ENCODE data around the gene RABGGTA. TPM values are rescaled to one million over a fixed set of nuclear protein-coding genes. Genes with fewer than 3 reads are reported as not detected.

Gene RABGGTA
- total and polyA plus RNA-seq, 10 of the 15 experiments (the other 5 are each of a cell fraction or from before 2014, with no cell fraction given) = 19.1 to 75.6 (median 46.9) TPM

DNA sequence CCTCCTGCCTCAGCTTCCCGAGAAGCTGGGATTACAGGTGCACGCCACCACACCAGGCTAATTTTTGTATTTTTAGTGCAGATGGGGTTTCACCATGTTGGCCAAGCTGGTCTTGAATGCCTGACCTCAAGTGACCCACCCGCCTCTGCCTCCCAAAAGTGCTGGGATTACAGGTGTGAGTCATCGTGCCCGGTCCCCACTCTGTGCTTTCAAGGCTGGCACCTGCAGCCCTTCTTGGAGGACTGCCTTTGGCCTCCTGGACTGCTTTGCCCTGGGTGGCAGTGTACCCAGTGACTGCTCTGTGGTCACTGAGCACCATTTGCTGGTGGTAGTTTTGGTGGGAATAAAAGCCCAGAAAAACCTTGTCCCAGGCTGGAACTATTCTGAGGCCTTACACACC lies 15.6 kb upstream of the RABGGTA start:
- no peak for FAIRE-seq
- H4K20me1 ChIP-seq (ENCODE audit: control insufficient read depth, insufficient read depth) = no peaks in the 10 kb centered on the region

More for the DNA sequence above, 15.6 kb upstream of the RABGGTA start:
- no TSS peak for BruUV-seq (replicated peaks)
- Histone ChIP-seq H3K36me3 (ENCODE audit: control insufficient read depth in 2 of 2, insufficient read depth in 2 of 2, low read length in 1 of 2) (peaks cover 8 to 11% of the 10 kb centered on the region in 2 experiments), H3K79me2 (ENCODE audit: control insufficient read depth, insufficient read depth, low read length) (no peaks in the 10 kb centered on the region), H3K4me2 (ENCODE audit: control insufficient read depth, insufficient read depth) (no peak overlapping the region), H2AFZ (ENCODE audit: control insufficient read depth, low read depth, low read length) (no peak overlapping the region), H3K27ac (ENCODE audit: control insufficient read depth, insufficient read depth) (no peak overlapping the region), H3K27me3 (replicated peaks in 1 of 2; ENCODE audit: control insufficient read depth in 2 of 2, insufficient read depth in 2 of 2, low read length in 1 of 2) (no peaks in the 10 kb centered on the region), H3K9me3 (replicated peaks; ENCODE audit: control insufficient read depth, insufficient read depth, low read length) (no peaks in the 10 kb centered on the region), H3K9ac (ENCODE audit: control insufficient read depth, insufficient read depth, low read length) (no peak overlapping the region), H3K4me3 (no peak overlapping the region), H3K4me1 (ENCODE audit: control insufficient read depth, insufficient read depth, low read length) (peaks cover 11% of the 10 kb centered on the region)
- ChIA-PET SMC1A (ENCODE audit: uncharacterized antibody, unreplicated experiment) (interaction anchor here (1.2 kb wide), 1 partner anchor 10 kb away, joined by 4 read pairs; no protein-coding TSS in a partner anchor), CTCF (no interaction called here), RAD21 (ENCODE audit: unreplicated experiment) (no interaction called here), POLR2A (interaction anchor here (0.8 to 1.3 kb wide), 3 partner anchors 10 to 45 kb away, joined by 3 read pairs; partner anchors contain the start of gene TINF2)
- 84% methylated on average over 5 of the region's 5 CpGs for WGBS (ENCODE audit: insufficient coverage, insufficient replicate concordance, low lambda C conversion rate, missing lambda C conversion rate)
- intact Hi-C loops (cut with micrococcal nuclease; ENCODE audit: unreplicated experiment) = no loop called here
- TF ChIP-seq CREB1 (IDR thresholded peaks at IDR 0.05; ENCODE audit: low read depth) = no peak
- no peak for TF ChIP-seq NR2F1 (conservative IDR thresholded peaks at IDR 0.05)
- no peak for TF ChIP-seq RAD21 (IDR thresholded peaks at IDR 0.05; ENCODE audit: insufficient read depth, low read depth, low read length)
- TF ChIP-seq CBX5 (IDR thresholded peaks at IDR 0.05; ENCODE audit: low read depth) = no peak
- TF ChIP-seq CHD2 (IDR thresholded peaks at IDR 0.05; ENCODE audit: borderline replicate concordance, low read depth, low read length) = no peak
- no peak for TF ChIP-seq PAX8 (IDR thresholded peaks at IDR 0.05)
- TF ChIP-seq HCFC1 (IDR thresholded peaks at IDR 0.05; ENCODE audit: low read length) = no peak
- TF ChIP-seq ASH2L (IDR thresholded peaks at IDR 0.05; ENCODE audit: borderline replicate concordance, low read depth) = no peak
- TF ChIP-seq, protein P1, sequence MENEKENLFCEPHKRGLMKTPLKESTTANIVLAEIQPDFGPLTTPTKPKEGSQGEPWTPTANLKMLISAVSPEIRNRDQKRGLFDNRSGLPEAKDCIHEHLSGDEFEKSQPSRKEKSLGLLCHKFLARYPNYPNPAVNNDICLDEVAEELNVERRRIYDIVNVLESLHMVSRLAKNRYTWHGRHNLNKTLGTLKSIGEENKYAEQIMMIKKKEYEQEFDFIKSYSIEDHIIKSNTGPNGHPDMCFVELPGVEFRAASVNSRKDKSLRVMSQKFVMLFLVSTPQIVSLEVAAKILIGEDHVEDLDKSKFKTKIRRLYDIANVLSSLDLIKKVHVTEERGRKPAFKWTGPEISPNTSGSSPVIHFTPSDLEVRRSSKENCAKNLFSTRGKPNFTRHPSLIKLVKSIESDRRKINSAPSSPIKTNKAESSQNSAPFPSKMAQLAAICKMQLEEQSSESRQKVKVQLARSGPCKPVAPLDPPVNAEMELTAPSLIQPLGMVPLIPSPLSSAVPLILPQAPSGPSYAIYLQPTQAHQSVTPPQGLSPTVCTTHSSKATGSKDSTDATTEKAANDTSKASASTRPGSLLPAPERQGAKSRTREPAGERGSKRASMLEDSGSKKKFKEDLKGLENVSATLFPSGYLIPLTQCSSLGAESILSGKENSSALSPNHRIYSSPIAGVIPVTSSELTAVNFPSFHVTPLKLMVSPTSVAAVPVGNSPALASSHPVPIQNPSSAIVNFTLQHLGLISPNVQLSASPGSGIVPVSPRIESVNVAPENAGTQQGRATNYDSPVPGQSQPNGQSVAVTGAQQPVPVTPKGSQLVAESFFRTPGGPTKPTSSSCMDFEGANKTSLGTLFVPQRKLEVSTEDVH (IDR thresholded peaks at IDR 0.05; ENCODE audit: low read depth, partially characterized antibody) = no peak
- no peak for TF ChIP-seq TBL1XR1 (IDR thresholded peaks at IDR 0.05; ENCODE audit: low read depth, low read length)
- no peak for TF ChIP-seq CBX3 (IDR thresholded peaks at IDR 0.05; ENCODE audit: borderline replicate concordance, low read depth)
- DNase-seq (ENCODE audit: low read depth, low spot score) (no peak), ATAC-seq (no peak)
- in situ Hi-C loops (cut with MboI) = no loop called here

All from GM12878 (cell line).